Measurements from ENCODE around the gene MXD1.

MXD1 gene

GRCh38 chr2:69933839-69934613, 19.1 kb downstream of the MXD1 start:
- Histone ChIP-seq H3K27me3 (no peaks in the 10 kb centered on the region), H3K9me3 (no peaks in the 10 kb centered on the region), H3K4me3 (no peak overlapping the region), H3K4me1 (peaks cover 0 to 38% (median 22%) of the 10 kb centered on the region in 4 donors), H3K27ac (peak overlapping the region; percentile 18 to 66), H3K36me3 (peaks cover 39 to 43% (median 39%) of the 10 kb centered on the region in 3 donors)
- DNase-seq: peak in 1 of 2 donors; percentile 41
- intact Hi-C loops (cut with DNase I; ENCODE audit: low total_unique reads): loop anchor here (5.0 kb wide), 1 partner anchor 133 kb away; no protein-coding TSS in a partner anchor
- no peak for TF ChIP-seq CTCF (IDR thresholded peaks at IDR 0.05)

- Histone ChIP-seq H3K27me3 (no peaks in the 10 kb centered on the region), H3K4me1 (peaks cover 0 to 38% (median 22%) of the 10 kb centered on the region in 4 donors), H3K9me3 (no peaks in the 10 kb centered on the region), H3K4me3 (no peak overlapping the region), H3K27ac (peak overlapping the region; percentile 18 to 66), H3K36me3 (peaks cover 42 to 45% (median 43%) of the 10 kb centered on the region in 3 donors)
- intact Hi-C loops (cut with DNase I; ENCODE audit: low total_unique reads): loop anchor here (5.0 kb wide), 1 partner anchor 133 kb away; no protein-coding TSS in a partner anchor
- DNase-seq: no peak
- no peak for TF ChIP-seq CTCF (IDR thresholded peaks at IDR 0.05)
Observed at GRCh38 chr2:69934614-69934908, 19.7 kb downstream of the MXD1 start.

- no peak for DNase-seq
- Histone ChIP-seq H3K27ac (peak overlapping the region in 1 of 2 donors; percentile 66), H3K36me3 (peaks cover 44 to 50% (median 46%) of the 10 kb centered on the region in 3 donors), H3K27me3 (no peaks in the 10 kb centered on the region), H3K4me1 (peaks cover 0 to 38% (median 22%) of the 10 kb centered on the region in 4 donors), H3K9me3 (no peaks in the 10 kb centered on the region), H3K4me3 (no peak overlapping the region)
- intact Hi-C loops (cut with DNase I; ENCODE audit: low total_unique reads): no loop called here
- no peak for TF ChIP-seq CTCF (IDR thresholded peaks at IDR 0.05)
Observed at GRCh38 chr2:69935011-69935410, 20.1 kb downstream of the MXD1 start.

GRCh38 chr2:69936906-69937305, 22.0 kb downstream of the MXD1 start:
- peaks cover 0 to 33% (median 19%) of the 10 kb centered on the region in 4 donors for H3K4me1 ChIP-seq
- no peak for TF ChIP-seq CTCF (IDR thresholded peaks at IDR 0.05)
- H3K36me3 ChIP-seq: peaks cover 44 to 69% (median 46%) of the 10 kb centered on the region in 3 donors
- no peak overlapping the region for H3K27ac ChIP-seq
- no peak for DNase-seq
- no peak overlapping the region for H3K4me3 ChIP-seq
- no peaks in the 10 kb centered on the region for H3K27me3 ChIP-seq
- H3K9me3 ChIP-seq: no peaks in the 10 kb centered on the region
- intact Hi-C loops (cut with DNase I; ENCODE audit: low total_unique reads): no loop called here

- H3K27me3 ChIP-seq: no peaks in the 10 kb centered on the region
- DNase-seq: no peak
- TF ChIP-seq CTCF (IDR thresholded peaks at IDR 0.05): no peak
- no peak overlapping the region for H3K27ac ChIP-seq
- no peaks in the 10 kb centered on the region for H3K9me3 ChIP-seq
- peaks cover 44 to 79% (median 56%) of the 10 kb centered on the region in 3 donors for H3K36me3 ChIP-seq
- H3K4me1 ChIP-seq: peaks cover 0 to 23% (median 12%) of the 10 kb centered on the region in 4 donors
- intact Hi-C loops (cut with DNase I; ENCODE audit: low total_unique reads): no loop called here
- H3K4me3 ChIP-seq: no peak overlapping the region
Observed at GRCh38 chr2:69937968-69938367, 23.1 kb downstream of the MXD1 start.

Measured in tibial artery (tissue), 4 donors.